Retina (tissue), 1 donor: ENCODE results near the gene PCSK9.
"Not testable (repeated sequence)": the region's sequence is repeated elsewhere in the genome, so short reads cannot be mapped to it uniquely, and the experiment has no call there.

Source experiments
- DNase-seq: peaks from one replicate; pipeline ENCODE4 v3.0.0-alpha.2; 2016

Gene PCSK9

GRCh38 chr1:55081905-55082296 lies 42.6 kb downstream of the PCSK9 start:
- no peak for DNase-seq

GRCh38 chr1:55084257-55084656 lies 44.9 kb downstream of the PCSK9 start:
- DNase-seq, result no peak

GRCh38 chr1:55087439-55087838 lies 48.1 kb downstream of the PCSK9 start:
- DNase-seq, result no peak

- no peak for DNase-seq
Measured at GRCh38 chr1:55088413-55088812, 49.1 kb downstream of the PCSK9 start.

GRCh38 chr1:55089683-55090082 lies 50.3 kb downstream of the PCSK9 start:
- DNase-seq, result no peak

GRCh38 chr1:55092475-55092874 lies 53.1 kb downstream of the PCSK9 start:
- DNase-seq, result no peak

GRCh38 chr1:55095095-55095494 lies 55.7 kb downstream of the PCSK9 start:
- no peak for DNase-seq

- no peak for DNase-seq
Measured at GRCh38 chr1:55103891-55104290, 64.5 kb downstream of the PCSK9 start.

GRCh38 chr1:55107101-55107500 lies 67.8 kb downstream of the PCSK9 start:
- DNase-seq, result peak; percentile 69

GRCh38 chr1:55109005-55109404 lies 69.7 kb downstream of the PCSK9 start:
- not testable (repeated sequence) for DNase-seq
